ENCODE results near the gene ZNF79.

The ZNF79 gene

DNA sequence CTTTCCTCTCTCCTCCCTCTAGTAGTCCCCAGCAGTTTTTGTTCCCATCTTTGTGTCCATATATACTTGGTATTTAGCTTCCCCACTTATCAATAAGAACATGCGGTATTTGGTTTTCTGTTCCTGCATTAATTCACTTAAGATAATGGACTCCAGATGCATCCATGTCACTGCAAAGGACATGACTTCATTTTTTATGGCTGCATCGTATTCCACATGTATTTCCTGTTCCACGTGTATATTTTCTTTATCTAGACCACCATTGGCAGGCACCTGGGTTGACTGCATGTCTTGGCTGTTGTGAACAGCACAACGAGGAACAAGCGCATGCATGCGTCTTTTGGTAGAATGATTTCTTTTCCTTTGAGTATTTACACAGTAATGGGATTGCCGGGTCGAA, 6.2 kb downstream of the ZNF79 start:
- no peak for DNase-seq

DNA sequence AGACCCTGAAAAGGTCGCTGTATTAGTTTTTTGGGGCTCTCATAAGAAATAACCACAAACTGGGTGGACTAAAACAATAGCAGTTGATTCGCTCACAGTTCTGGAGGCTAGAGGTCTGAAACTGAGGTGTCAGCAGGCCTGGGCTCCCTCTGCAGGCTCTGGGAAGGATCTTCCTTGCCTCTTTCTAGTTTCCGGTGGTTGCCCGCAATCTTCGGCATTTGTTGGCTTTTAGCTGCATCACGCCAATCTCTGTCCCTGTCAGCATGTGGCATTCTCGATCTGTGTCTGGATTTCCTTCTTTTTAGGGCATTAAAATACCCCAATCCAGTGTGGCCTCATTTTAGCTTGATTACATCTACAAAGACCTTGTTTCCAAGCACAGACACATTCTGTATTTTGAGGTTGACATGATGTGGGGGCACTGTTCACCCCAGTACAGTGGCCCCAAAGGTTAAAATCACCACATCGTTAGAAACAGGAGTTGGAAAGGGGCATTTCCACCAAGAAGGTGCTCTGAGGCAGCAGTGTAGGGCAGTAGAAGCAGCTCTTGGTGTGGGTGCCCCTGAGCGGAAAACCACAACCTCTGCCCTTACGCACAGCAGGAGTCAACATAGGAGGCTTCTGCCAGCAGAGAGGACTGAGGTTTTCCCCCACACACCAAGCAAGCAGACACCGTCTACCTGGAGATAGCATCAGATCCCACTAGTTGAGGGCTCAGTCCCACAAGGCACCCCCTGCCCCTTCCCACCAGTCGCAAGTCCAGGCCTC, 13.5 kb downstream of the ZNF79 start:
- no peak for DNase-seq

- DNase-seq = no peak
Measured at GRCh38 chr9:127438394-127438793, 14.2 kb downstream of the ZNF79 start.

DNA sequence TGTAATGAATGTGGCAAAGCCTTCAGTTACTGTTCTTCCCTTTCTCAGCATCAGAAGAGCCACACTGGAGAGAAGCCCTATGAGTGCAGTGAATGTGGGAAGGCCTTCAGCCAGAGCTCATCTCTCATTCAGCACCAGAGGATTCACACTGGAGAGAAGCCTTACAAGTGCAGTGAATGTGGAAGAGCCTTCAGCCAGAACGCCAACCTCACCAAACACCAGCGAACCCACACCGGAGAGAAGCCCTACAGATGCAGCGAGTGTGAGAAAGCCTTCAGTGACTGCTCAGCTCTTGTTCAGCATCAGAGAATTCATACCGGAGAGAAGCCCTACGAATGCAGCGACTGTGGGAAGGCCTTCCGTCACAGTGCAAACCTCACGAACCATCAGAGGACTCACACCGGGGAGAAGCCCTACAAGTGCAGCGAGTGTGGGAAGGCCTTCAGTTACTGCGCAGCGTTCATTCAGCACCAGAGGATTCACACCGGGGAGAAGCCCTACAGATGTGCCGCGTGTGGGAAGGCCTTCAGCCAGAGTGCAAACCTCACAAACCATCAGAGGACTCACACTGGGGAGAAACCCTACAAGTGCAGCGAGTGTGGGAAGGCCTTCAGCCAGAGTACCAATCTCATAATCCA, 20.2 kb downstream of the ZNF79 start:
- no peak for DNase-seq

DNA sequence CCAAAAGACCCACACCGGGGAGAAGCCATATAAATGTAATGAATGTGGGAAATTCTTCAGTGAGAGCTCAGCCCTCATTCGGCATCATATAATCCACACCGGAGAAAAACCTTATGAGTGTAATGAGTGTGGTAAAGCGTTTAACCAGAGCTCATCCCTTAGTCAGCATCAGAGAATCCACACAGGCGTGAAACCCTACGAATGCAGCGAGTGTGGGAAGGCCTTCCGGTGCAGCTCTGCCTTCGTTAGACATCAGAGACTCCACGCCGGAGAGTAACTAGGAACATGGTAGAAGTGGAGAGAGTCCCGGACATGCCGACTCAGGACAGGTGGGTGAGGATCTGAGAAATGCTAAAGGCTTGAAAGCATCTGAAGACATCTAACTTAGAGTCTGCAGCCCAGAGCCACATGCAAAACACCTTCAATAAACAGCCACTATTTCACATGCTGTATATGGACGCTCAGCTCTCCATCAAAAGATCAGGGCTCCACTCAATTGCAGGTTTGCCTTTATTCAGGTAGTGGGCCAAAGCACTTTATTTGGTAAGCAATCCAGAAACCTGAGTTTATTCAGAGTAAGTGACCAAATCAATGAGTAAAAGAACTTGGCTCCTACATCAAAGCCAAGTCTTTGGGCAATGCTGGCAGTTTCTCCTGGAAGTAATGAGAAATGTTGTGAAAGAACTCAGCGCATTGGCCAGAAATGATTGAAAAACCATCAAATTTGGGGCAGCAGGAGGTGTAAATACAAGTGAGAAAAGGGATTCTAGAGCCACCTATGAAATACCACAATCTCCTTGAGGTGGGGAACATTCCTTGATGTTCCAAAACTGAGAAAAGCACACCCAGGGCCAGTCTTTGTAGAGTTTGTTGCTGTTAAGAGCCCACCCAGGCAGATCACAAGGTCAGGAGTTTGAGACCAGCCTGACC, 21.0 kb downstream of the ZNF79 start:
- no peak for DNase-seq

DNA sequence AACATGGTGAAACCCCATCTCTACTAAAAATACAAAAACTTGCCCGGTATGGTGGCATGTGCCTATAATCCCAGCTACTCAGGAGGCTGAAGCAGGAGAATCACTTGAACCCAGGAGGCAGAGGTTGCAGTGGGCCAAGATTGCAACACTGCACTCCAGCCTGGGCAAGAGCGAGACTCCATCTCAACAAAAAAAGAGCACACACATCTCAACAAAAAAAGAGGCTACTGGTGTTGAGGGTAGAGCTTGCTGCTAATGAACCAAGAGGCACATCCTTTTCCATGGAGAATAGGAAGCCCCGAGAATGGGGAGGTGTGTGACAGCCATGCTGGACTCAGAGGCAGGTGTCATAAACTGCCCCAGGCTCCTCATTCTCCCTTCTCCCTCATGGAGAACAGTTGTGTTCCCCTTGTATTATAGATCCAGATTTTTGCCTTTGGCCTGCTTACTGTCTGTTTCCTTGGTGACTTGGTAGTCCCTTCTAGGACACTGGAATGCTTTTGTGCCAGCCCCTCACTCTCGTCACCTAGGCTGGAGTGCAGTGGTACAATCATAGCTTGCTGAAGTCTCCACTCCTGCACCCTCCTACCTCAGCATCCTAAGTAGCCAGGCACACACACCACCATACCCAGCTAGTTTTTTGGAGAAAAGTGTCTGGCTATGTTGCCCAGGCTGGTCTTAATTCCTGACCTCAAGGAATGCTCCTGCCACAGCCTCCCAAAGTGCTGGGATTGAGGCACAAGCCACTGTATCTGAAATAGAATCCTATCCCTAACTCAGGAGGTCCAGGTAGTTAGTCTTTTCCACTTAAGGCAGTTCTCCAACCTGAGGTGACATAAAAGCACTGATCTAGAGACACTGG, 21.9 kb downstream of the ZNF79 start:
- no peak for DNase-seq

GRCh38 chr9:127446713-127447415, 22.7 kb downstream of the ZNF79 start:
- DNase-seq = no peak

DNA sequence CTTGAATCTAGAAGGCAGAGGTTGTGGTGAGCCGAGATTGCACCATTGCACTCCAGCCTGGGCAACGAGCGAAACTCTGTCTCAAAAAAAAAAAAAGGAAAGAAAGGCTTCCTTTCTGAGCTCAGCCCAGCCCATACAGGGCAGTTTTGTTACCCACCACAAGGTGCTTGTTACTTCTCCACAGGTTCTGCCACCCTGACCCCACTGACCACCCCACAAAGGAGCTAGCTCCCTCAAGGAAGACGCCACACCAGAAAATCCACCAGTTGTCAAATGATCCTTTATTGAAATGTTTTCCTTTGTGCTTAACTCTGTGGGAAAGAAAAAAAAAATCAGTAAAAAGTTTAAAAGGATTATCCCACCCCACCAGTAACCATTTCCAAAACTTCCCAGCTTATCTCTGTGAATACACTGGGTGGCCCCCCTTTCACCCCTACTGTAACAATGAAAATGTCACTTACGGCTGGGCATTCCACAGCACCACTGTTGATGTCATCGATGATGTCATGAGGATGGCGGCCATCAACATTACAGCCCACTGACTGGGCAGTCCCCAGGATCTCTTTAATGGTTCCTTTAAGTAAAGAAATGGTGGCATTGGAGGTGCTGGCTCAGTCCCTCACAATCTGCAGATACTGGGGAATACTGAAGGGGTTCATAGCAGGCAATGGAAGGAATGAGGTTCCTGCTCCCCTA, 23.4 kb downstream of the ZNF79 start:
- no peak for DNase-seq

DNA sequence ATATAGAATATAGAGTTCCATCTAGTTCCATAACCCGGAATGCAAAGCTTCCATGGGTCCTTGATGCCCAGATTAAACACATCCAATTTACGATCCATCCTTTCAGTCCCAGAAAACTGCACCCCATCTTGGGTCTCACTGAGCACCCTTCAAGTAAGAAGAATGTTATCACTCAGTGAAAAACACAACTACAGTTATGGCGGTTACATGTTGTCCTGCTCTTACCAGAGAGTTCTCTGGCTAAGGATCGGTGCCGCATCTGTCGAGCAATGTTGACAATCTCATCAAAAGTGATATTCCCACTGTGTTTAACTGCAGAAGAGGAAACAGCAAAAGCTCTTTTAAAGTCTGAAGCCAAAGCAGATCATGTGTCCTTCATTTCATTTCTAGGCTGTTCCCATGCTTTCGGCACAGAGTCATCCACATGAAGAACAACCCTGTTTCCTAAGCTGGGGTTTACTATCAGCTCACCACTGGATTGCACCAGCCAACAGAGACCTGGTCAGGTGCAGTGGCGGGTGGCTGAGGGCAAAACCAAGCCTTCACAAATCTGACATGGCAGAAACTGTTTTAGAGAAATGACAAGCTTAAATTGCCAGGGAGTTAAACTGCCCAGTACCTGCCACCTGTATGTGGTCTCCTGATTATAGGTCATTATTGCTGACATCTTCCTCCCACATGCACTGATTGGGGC, 24.1 kb downstream of the ZNF79 start:
- DNase-seq = no peak

DNA sequence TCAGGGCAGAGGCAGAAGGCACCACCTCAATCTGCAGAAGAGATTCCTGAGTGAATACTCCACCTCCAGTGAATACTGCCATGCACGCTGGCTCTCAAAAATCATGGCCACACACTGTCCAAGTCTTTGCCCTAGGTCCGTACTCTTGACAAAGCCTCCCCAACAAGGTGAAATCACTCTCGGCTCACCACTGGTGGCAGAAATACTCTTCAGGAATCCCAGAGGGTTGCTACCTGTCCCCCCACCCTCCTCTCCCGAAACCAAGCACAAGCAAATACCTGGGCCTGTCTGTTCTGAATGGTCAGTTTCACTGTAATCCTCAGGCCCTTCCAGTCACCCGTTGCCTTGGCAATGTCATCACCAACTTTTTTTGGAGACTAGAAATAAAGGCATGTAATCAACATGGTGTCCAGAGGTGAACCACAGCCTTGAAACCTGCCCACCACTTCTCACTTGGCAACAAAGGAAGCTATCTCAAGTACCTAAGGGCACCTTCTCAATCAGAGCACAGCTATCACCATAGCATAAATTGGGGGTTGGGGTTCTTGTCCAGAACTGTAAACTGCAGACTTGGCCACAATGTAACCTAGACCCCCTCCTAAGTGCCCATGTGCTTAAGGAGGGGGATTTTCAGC, 25.3 kb downstream of the ZNF79 start:
- no peak for DNase-seq

DNA sequence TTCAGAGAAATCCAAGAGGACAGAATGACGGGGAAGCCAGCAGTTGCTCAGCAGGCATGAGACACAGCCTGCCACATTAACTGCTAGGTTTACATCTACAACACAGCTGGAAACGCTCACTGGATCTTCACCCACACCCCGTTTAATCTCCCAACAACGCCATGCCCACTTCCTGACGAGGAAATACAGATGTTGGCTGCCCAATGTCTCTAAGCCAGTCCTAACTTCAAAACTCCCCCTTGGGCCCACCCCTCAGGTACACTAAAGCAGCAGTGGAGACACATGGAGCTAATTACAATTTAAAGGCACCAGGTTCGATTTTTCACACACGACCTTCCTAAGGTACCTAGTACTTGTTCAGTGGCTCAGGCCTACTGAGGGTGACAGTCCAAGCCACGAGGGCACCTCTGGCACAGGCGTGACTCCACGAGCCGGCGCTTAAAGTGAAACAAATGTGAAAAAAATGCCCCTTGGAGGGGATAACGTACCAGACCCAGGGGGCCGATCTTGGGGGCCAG, 26.1 kb downstream of the ZNF79 start:
- no peak for DNase-seq

DNA sequence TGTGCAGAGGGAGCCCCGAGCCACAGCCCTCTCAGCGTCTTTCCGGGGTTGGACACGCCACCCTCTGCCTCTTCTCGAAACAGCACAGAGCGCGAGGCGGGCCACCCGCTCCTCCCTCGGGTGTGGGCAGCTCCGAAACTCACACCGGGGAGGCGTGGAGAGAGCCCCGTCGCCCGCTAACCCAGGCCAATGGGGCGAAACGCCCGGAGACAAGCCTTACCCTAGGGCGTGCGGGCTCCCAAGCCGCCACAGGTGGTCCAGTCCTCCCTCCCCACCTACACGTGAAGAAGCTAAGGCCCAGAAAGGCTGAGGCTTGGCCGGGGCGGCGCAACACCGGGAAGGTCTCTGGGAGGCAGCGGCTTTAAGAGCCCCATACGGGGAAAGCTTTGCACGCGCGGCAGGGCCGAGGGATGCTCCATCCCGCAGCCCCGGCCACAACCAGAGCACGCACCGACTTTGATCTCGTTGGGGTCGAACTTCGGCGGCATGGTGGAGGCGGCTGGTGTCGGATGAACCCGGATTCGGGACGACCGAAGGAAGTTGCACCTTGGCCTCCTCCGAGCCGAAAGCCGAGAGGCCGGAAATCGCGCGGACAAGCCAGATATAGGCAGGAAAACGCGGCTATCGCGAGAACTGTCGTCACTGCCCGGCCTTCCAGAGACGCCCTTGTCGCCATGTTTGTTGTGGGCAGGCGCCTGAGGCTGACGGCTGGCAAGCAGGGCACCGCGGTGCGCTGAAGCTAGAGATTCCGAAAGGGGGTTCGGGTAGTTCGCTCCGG, 26.8 kb downstream of the ZNF79 start, which contains the start of the genes LRSAM1 and RPL12:
Gene LRSAM1, plus strand, starts transcription at position 681 of the 778 bp plus-strand sequence. CDS start 3,018 bp downstream, outside the sequence.
Gene RPL12, minus strand, starts transcription at position 577 of the 778 bp plus-strand sequence. Its CDS starts 89 bp downstream, at position 488.
- peak; percentile 57 to 92 for DNase-seq

DNA sequence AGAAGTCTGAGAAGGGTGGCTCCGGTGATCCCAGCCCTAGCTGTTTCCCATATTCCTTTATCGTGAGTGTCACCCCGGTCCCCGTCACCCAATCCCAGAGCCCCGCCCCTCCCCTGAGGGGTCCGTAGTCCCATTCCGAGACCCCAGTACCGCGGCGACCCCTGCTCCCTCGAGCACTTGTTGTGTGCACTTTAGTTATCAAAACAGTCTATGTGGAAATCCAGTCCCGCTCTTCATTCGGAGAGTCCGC, 27.4 kb downstream of the ZNF79 start:
- DNase-seq = no peak

DNA sequence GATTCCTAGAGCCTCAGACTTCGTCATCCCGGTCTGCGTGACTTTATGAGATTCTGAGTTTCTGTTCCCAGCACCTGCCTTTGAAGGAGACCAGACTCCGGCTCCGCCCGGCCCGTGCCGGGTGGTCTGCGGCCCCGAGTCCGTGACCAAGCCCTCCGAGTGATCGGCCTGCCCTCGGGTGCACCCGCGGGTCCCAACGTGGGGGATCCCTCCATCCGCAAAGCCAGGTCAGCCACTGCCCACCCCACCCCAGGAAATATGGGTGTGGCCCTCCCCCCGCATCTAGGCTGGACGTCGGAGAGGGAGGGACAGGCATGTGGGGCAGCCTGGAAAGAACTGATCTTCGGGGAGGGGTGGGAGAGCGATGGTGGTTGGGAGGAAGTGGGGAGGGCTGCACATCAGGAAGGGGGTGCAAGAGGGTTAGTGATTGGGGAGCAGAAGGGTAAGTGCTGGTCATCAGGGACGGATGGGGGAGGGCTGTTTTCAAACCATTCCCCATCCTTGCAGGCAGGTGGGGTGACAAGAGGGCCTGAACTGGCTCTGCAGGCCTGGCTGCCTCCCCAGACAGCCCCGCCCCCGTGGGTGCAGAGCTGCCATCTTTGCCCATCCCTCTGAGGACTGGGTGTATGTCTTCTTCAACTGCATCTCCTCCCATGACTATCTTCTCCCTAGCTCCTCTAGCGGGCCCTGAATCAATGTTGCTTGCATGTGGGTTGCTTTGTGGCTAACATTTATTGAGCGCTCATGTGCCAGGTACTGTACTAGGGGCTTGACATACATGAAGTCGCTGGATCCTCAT, 27.9 kb downstream of the ZNF79 start:
- DNase-seq = peak in 1 of 2 experiments; percentile 44

DNA sequence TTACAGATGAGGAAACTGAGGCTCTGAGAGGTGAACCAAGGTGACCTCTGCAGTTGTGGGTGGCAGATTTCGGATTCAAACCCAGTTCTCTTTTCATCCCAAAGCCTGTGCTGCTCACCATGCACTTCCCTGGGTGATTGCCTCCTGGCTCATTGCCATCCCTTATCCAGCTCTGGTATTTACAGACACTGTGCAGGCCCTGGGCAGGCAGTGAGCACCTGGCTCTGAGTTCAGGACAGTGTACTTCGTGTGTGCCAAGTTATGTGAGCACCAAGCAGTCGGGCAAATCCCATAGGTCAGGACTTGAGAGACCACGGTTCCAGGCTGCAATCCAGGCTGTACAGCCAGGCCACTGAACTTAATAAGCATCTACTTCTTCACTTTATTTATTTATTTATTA, 28.5 kb downstream of the ZNF79 start:
- no peak for DNase-seq

DNA sequence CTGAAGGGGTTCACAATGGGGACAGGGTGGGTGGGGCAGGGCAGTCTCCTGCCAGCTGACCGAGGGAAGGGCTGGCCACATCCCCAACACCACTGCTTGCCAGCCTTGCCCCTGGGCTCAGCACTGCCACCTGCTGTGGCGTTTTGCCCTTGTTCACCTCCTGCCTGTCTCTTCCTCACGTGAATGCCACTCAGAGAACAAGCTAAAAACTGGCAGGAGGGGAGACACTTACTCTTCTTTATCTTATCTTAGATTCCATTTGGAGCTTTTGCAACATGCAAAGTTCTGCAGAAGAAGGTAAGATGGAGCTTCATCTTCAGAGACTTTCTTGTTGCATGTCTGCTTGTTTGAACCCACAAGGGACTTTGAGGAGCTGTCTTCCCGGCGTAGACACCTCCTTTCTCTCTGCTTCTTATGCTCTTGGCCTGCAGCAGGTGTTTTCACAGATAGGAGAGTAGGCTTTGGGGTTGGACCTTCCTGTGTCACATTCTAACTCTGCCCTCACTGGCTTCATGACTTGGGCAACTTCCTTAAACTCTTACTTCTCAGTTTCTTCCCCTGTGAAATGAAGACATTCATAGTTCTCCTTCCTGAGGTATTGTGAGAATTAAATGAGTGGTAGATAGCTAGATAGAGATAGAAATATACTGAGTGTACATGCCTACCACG, 31.3 kb downstream of the ZNF79 start:
- DNase-seq = no peak

- DNase-seq = no peak
Measured at GRCh38 chr9:127457191-127457878, 33.2 kb downstream of the ZNF79 start.

Measured in NCI-H446 (cell line).